GM12892 (cell line): ENCODE results near the gene USP17L12.
"Not testable (repeated sequence)": the region's sequence is repeated elsewhere in the genome, so short reads cannot be mapped to it uniquely, and the experiment has no call there.

Experiments
- POLR2A ChIP-seq: IDR thresholded peaks from 2 replicates; pipeline ENCODE4 v1.6.1; 2011; ENCODE audit warnings: low read depth, low read length, control low read depth
- POLR2AphosphoS5 ChIP-seq: IDR thresholded peaks from 2 replicates; pipeline ENCODE4 v1.6.1; 2011; ENCODE audit warnings: low read depth, low read length, control low read depth
- TAF1 ChIP-seq: IDR thresholded peaks from 2 replicates; pipeline ENCODE4 v1.6.1; 2011; ENCODE audit warnings: low read depth, mild to moderate bottlenecking, control low read depth, low read length, borderline replicate concordance

DNA sequence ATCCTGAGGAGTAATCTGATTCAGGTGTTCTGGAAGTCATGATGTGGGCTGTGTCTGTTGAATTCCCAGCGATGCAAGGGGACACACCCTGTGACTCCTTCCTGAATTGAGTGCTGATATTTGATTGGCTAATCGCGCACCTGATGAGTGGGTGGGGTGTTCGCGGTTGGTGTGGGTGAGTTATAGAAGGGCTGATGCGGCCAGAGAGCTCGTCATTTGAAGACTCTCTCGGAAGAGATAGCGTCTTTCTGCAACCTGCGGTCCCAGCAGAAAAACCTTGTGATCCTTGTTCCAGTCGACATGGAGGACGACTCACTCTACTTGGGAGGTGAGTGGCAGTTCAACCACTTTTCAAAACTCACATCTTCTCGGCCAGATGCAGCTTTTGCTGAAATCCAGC, 9.6 kb upstream of the USP17L12 start, which contains the start of gene USP17L10:
- not testable (repeated sequence) for TF ChIP-seq POLR2A, POLR2AphosphoS5, TAF1
